ENCODE data around the gene ATP9B. TPM values are rescaled to one million over a fixed set of nuclear protein-coding genes. Genes with fewer than 3 reads are reported as not detected.
A peak's percentile ranks its signal among the peaks of the same experiment; 100 is the strongest.

The ATP9B gene
- total and polyA plus RNA-seq, 9 donors = 19.9 to 72.1 (median 43.2) TPM

GRCh38 chr18:79248495-79249060 is 179.4 kb downstream of the ATP9B start:
- Histone ChIP-seq H3K27ac (no peak overlapping the region), H3K4me1 (ENCODE audit: insufficient read depth) (peaks cover 6% of the 10 kb centered on the region), H3K36me3 (no peaks in the 10 kb centered on the region), H3K27me3 (no peaks in the 10 kb centered on the region), H3K4me3 (no peak overlapping the region), H3K9me3 (no peaks in the 10 kb centered on the region)
- WGBS, 3 donors = 89 to 94% (median 93%) methylated on average over 9 of the region's 9 CpGs
- no peak for DNase-seq
- intact Hi-C loops (cut with DNase I) = no loop called here
- TF ChIP-seq EP300 (IDR thresholded peaks at IDR 0.05) (no peak), POLR2A (IDR thresholded peaks at IDR 0.05) (no peak), CTCF (IDR thresholded peaks at IDR 0.05) (no peak)

GRCh38 chr18:79250301-79250981 is 181.2 kb downstream of the ATP9B start:
- no peak overlapping the region for H3K27ac ChIP-seq
- TF ChIP-seq POLR2A (IDR thresholded peaks at IDR 0.05) (no peak), EP300 (IDR thresholded peaks at IDR 0.05) (no peak), CTCF (IDR thresholded peaks at IDR 0.05) (no peak)
- H3K4me1 ChIP-seq (ENCODE audit: insufficient read depth) = peaks cover 6% of the 10 kb centered on the region
- intact Hi-C loops (cut with DNase I) = loop anchor here in 1 of 4 donors (5.0 kb wide), 1 partner anchor 183 kb away; the partner anchor contains the start of gene ATP9B
- WGBS, 3 donors = 91 to 92% (median 92%) methylated on average over 12 of the region's 12 CpGs
- H3K9me3 ChIP-seq = no peaks in the 10 kb centered on the region
- no peaks in the 10 kb centered on the region for H3K36me3 ChIP-seq
- H3K27me3 ChIP-seq = no peaks in the 10 kb centered on the region
- H3K4me3 ChIP-seq = no peak overlapping the region
- DNase-seq = no peak

GRCh38 chr18:79251021-79251420 is 181.8 kb downstream of the ATP9B start:
- no peaks in the 10 kb centered on the region for H3K27me3 ChIP-seq
- no peaks in the 10 kb centered on the region for H3K9me3 ChIP-seq
- H3K4me1 ChIP-seq (ENCODE audit: insufficient read depth) = peaks cover 6% of the 10 kb centered on the region
- H3K27ac ChIP-seq = no peak overlapping the region
- intact Hi-C loops (cut with DNase I) = loop anchor here in 1 of 4 donors (5.0 kb wide), 1 partner anchor 184 kb away; the partner anchor contains the start of gene ATP9B
- no peak for TF ChIP-seq EP300 (IDR thresholded peaks at IDR 0.05)
- no peak for TF ChIP-seq CTCF (IDR thresholded peaks at IDR 0.05)
- TF ChIP-seq POLR2A (IDR thresholded peaks at IDR 0.05) = no peak
- WGBS, 3 donors = 90 to 97% (median 96%) methylated on average over 9 of the region's 9 CpGs
- DNase-seq = no peak
- H3K4me3 ChIP-seq = no peak overlapping the region
- no peaks in the 10 kb centered on the region for H3K36me3 ChIP-seq

GRCh38 chr18:79252904-79253633 is 183.9 kb downstream of the ATP9B start:
- Histone ChIP-seq H3K27ac (peak overlapping the region in 1 of 2 donors; percentile 42), H3K27me3 (no peaks in the 10 kb centered on the region), H3K36me3 (no peaks in the 10 kb centered on the region), H3K9me3 (no peaks in the 10 kb centered on the region), H3K4me1 (ENCODE audit: insufficient read depth) (peaks cover 3% of the 10 kb centered on the region), H3K4me3 (no peak overlapping the region)
- intact Hi-C loops (cut with DNase I) = loop anchor here in 1 of 4 donors (5.0 kb wide), 1 partner anchor 186 kb away; the partner anchor contains the start of gene ATP9B
- 69 to 83% (median 74%) methylated on average over 20 of the region's 20 CpGs for WGBS, 3 donors
- peak in 3 of 5 donors; percentile 35 to 47 (median 36) for DNase-seq
- TF ChIP-seq CTCF (IDR thresholded peaks at IDR 0.05) (no peak), EP300 (IDR thresholded peaks at IDR 0.05) (no peak), POLR2A (IDR thresholded peaks at IDR 0.05) (no peak)

Measured in ovary (tissue), 9 donors.